HEK293 (cell line): ENCODE measurements around the gene MON2.
A peak's percentile ranks its signal among the peaks of the same experiment; 100 is the strongest.

ENCODE experiments used
- CTCF ChIA-PET: fragments of 350-600 bp; formaldehyde crosslinking; extraction: SDS; loops from one replicate; lab custom pipeline; 2021; ENCODE audit warnings: antibody characterized with exemption; lab: Yijun Ruan, JAX
- POLR2A ChIA-PET: fragments of 300-600 bp; formaldehyde crosslinking; extraction: SDS; loops from one replicate; lab custom pipeline; 2020; ENCODE audit warnings: antibody characterized with exemption, inconsistent platforms; lab: Yijun Ruan, JAX
- H3K27ac ChIP-seq: fragments of 200-500 bp; sonication (Bioruptor generic); 2 replicates; pipeline ENCODE4 v1.5.1; 2014; ENCODE audit warnings: low read depth, low read length, control low read depth, inconsistent platforms; ENCODE audit errors: extremely low read depth
- H3K36me3 ChIP-seq, 2 experiments: fragments of 200-500 bp in 1 of 2; sonication (Bioruptor generic) in 1 of 2; 1 replicate in 1 of 2; 2 replicates in 1 of 2; pipeline ENCODE4 v1.5.1; 2014 to 2017; ENCODE audit warnings: inconsistent platforms in 2 of 2, low read length in 2 of 2; ENCODE audit not compliant: control insufficient read depth in 2 of 2, insufficient read depth in 1 of 2
- H3K4me1 ChIP-seq: fragments of 200-500 bp; sonication (Bioruptor generic); 2 replicates; pipeline ENCODE4 v1.5.1; 2014; ENCODE audit warnings: mild to moderate bottlenecking, low read length, inconsistent platforms; ENCODE audit not compliant: control insufficient read depth, insufficient read depth
- H3K4me3 ChIP-seq: 2 replicates; pipeline ENCODE4 v1.5.1; 2011; ENCODE audit warnings: low read depth, mild to moderate bottlenecking, control low read depth, low read length, moderate library complexity
- H3K9me3 ChIP-seq: fragments of 200-500 bp; sonication (Bioruptor generic); 2 replicates; pipeline ENCODE4 v1.5.1; 2014; ENCODE audit warnings: low read depth, low read length, inconsistent platforms; ENCODE audit not compliant: control insufficient read depth, insufficient read depth
- ELK4 ChIP-seq: IDR thresholded peaks from 2 replicates; pipeline ENCODE4 v1.6.1; 2011; ENCODE audit warnings: mild to moderate bottlenecking, low read depth, low read length, borderline replicate concordance
- GLI4 ChIP-seq: fragments of 450-650 bp; formaldehyde crosslinking; IDR thresholded peaks from 2 replicates; pipeline ENCODE4 v1.5.1; 2016; ENCODE audit warnings: missing biosample characterization, missing genetic modification characterization
- MZF1 ChIP-seq: fragments of 450-650 bp; formaldehyde crosslinking; IDR thresholded peaks from 2 replicates; pipeline ENCODE4 v1.5.1; 2017; ENCODE audit warnings: missing biosample characterization, missing genetic modification characterization, borderline replicate concordance
- ZBTB44 ChIP-seq: fragments of 450-650 bp; IDR thresholded peaks from 2 replicates; pipeline ENCODE4 v1.5.1; 2018; ENCODE audit warnings: missing biosample characterization, mild to moderate bottlenecking, missing genetic modification characterization
- ZBTB6 ChIP-seq: fragments of 450-650 bp; formaldehyde crosslinking; IDR thresholded peaks from 2 replicates; pipeline ENCODE4 v1.5.1; 2017; ENCODE audit warnings: missing biosample characterization, missing genetic modification characterization
- ZNF148 ChIP-seq: fragments of 450-650 bp; formaldehyde crosslinking; IDR thresholded peaks from 2 replicates; pipeline ENCODE4 v1.5.0; 2017; ENCODE audit warnings: missing biosample characterization, missing genetic modification characterization, borderline replicate concordance
- ZNF175 ChIP-seq: fragments of 450-650 bp; formaldehyde crosslinking; IDR thresholded peaks from 2 replicates; pipeline ENCODE4 v1.5.1; 2016; ENCODE audit warnings: missing biosample characterization, missing genetic modification characterization
- ZNF24 ChIP-seq: fragments of 450-650 bp; formaldehyde crosslinking; IDR thresholded peaks from 2 replicates; pipeline ENCODE4 v1.5.1; 2016; ENCODE audit warnings: missing biosample characterization, missing genetic modification characterization
- ZNF280D ChIP-seq: fragments of 450-650 bp; formaldehyde crosslinking; IDR thresholded peaks from 2 replicates; pipeline ENCODE4 v1.5.1; 2016; ENCODE audit warnings: missing biosample characterization, missing genetic modification characterization
- ZNF335 ChIP-seq: fragments of 450-650 bp; formaldehyde crosslinking; conservative IDR thresholded peaks from 2 replicates; pipeline ENCODE4 v1.5.1; 2016; ENCODE audit warnings: missing biosample characterization, missing genetic modification characterization
- ZNF416 ChIP-seq: fragments of 450-650 bp; formaldehyde crosslinking; IDR thresholded peaks from 2 replicates; pipeline ENCODE4 v1.5.1; 2016; ENCODE audit warnings: missing biosample characterization, missing genetic modification characterization
- ZNF48 ChIP-seq: fragments of 450-650 bp; formaldehyde crosslinking; IDR thresholded peaks from 2 replicates; pipeline ENCODE4 v1.5.1; 2016; ENCODE audit warnings: missing biosample characterization, missing genetic modification characterization
- ZNF560 ChIP-seq: fragments of 450-650 bp; formaldehyde crosslinking; IDR thresholded peaks from 2 replicates; pipeline ENCODE4 v1.5.1; 2017; ENCODE audit warnings: missing biosample characterization, missing genetic modification characterization, borderline replicate concordance
- ZNF660 ChIP-seq: fragments of 450-650 bp; IDR thresholded peaks from 2 replicates; pipeline ENCODE4 v1.5.1; 2018; ENCODE audit warnings: missing biosample characterization, mild to moderate bottlenecking, missing genetic modification characterization
- ZNF677 ChIP-seq: fragments of 450-650 bp; IDR thresholded peaks from 2 replicates; pipeline ENCODE4 v1.5.0; 2018; ENCODE audit warnings: missing biosample characterization, mild to moderate bottlenecking, missing genetic modification characterization, moderate library complexity

Gene MON2

GRCh38 chr12:62533755-62534107 lies 67.1 kb downstream of the MON2 start (continued):
- no peak for TF ChIP-seq ELK4
- TF ChIP-seq, all 188 proteins: peak for 0

GRCh38 chr12:62536546-62536945 lies 69.9 kb downstream of the MON2 start:
- ChIA-PET POLR2A (no interaction called here), CTCF (no interaction called here)
- Histone ChIP-seq H3K4me3 (no peak overlapping the region), H3K36me3 (peaks cover 47 to 51% of the 10 kb centered on the region in 2 experiments), H3K9me3 (no peaks in the 10 kb centered on the region), H3K27ac (no peak overlapping the region), H3K4me1 (no peaks in the 10 kb centered on the region)
- no peak for TF ChIP-seq ZNF24
- TF ChIP-seq ZNF280D (tag by site-specific recombination) = no peak
- no peak for TF ChIP-seq ZNF148 (tag by site-specific recombination)
- TF ChIP-seq ZNF416 (tag by site-specific recombination) = no peak
- TF ChIP-seq GLI4 (tag by site-specific recombination) = no peak
- no peak for TF ChIP-seq ZNF175 (tag by site-specific recombination)
- TF ChIP-seq ZNF335 (tag by site-specific recombination) = no peak
- no peak for TF ChIP-seq ZNF48 (tag by site-specific recombination)
- TF ChIP-seq ZNF660 = no peak
- TF ChIP-seq ZBTB44 (tag by site-specific recombination) = no peak
- no peak for TF ChIP-seq ZNF560 (tag by site-specific recombination)

- no peak overlapping the region for H3K27ac ChIP-seq
- ChIA-PET POLR2A (no interaction called here), CTCF (interaction anchor here (0.9 kb wide), 1 partner anchor 9 kb away, joined by 4 read pairs; no protein-coding TSS in a partner anchor)
Measured at GRCh38 chr12:62537551-62537950, 70.9 kb downstream of the MON2 start.

More at GRCh38 chr12:62537551-62537950, 70.9 kb downstream of the MON2 start:
- Histone ChIP-seq H3K9me3 (no peaks in the 10 kb centered on the region), H3K36me3 (peaks cover 47 to 51% of the 10 kb centered on the region in 2 experiments), H3K4me3 (no peak overlapping the region), H3K4me1 (no peaks in the 10 kb centered on the region)
- TF ChIP-seq ZBTB6 (no peak), MZF1 (tag by site-specific recombination) (peak; percentile 71; the same call in 1 of the 2 replicates), ZNF677 (0 out of 2 replicates have a peak, but pooled peaks have one; percentile 15)
